Nephron (organoid): Measurements from ENCODE around the gene KRTAP10-6.

Experiments
- H3K27ac Mint-ChIP-seq, 3 experiments: 2 replicates each; pipeline ENCODE4 v1.8.0; 2020; ENCODE audit warnings: mixed read lengths in 3 of 3, mild to moderate bottlenecking in 2 of 3, moderate library complexity in 1 of 3
- H3K27me3 Mint-ChIP-seq: 2 replicates; pipeline ENCODE4 v1.8.0; 2021; ENCODE audit warnings: low read depth, mild to moderate bottlenecking, moderate library complexity, mixed read lengths
- H3K36me3 Mint-ChIP-seq: 2 replicates; pipeline ENCODE4 v1.8.0; 2020; ENCODE audit warnings: low read depth, mixed read lengths
- H3K4me1 Mint-ChIP-seq: 2 replicates; pipeline ENCODE4 v1.8.0; 2020; ENCODE audit warnings: mixed read lengths
- H3K4me3 Mint-ChIP-seq, 3 experiments: 2 replicates each; pipeline ENCODE4 v1.8.0; 2020; ENCODE audit warnings: mild to moderate bottlenecking in 3 of 3, mixed read lengths in 3 of 3, moderate library complexity in 2 of 3
- H3K9me3 Mint-ChIP-seq: 2 replicates; pipeline ENCODE4 v1.8.0; 2020; ENCODE audit warnings: mixed read lengths
- CTCF ChIP-seq, 3 experiments: fragments of 200-600 bp; sonication (generic); IDR thresholded peaks; one replicate each; pipeline ENCODE4 v1.5.0; 2021; ENCODE audit warnings: antibody characterized with exemption in 3 of 3; ENCODE audit not compliant: unreplicated experiment in 3 of 3

KRTAP10-6 gene

GRCh38 chr21:44618504-44618903, 26.2 kb upstream of the KRTAP10-6 start:
- Mint-ChIP-seq H3K4me1 (no peaks in the 10 kb centered on the region), H3K27me3 (peaks cover 11% of the 10 kb centered on the region), H3K9me3 (peaks cover 39% of the 10 kb centered on the region), H3K36me3 (peaks cover 6% of the 10 kb centered on the region), H3K4me3 (no peak overlapping the region), H3K27ac (no peak overlapping the region)
- peak in 2 of 3 experiments; percentile 1 to 11 for TF ChIP-seq CTCF (IDR thresholded peaks at IDR 0.05; ENCODE audit: unreplicated experiment in 3 of 3)

GRCh38 chr21:44617071-44617501, 24.8 kb upstream of the KRTAP10-6 start:
- Mint-ChIP-seq H3K4me1 (no peaks in the 10 kb centered on the region), H3K36me3 (peaks cover 4% of the 10 kb centered on the region), H3K9me3 (peaks cover 28% of the 10 kb centered on the region), H3K4me3 (no peak overlapping the region), H3K27me3 (peaks cover 11% of the 10 kb centered on the region), H3K27ac (no peak overlapping the region)
- no peak for TF ChIP-seq CTCF (IDR thresholded peaks at IDR 0.05; ENCODE audit: unreplicated experiment in 3 of 3)

GRCh38 chr21:44616591-44616926, 24.3 kb upstream of the KRTAP10-6 start:
- no peak overlapping the region for H3K27ac Mint-ChIP-seq
- peaks cover 11% of the 10 kb centered on the region for H3K27me3 Mint-ChIP-seq
- H3K4me3 Mint-ChIP-seq: no peak overlapping the region
- H3K36me3 Mint-ChIP-seq: peaks cover 4% of the 10 kb centered on the region
- H3K9me3 Mint-ChIP-seq: peaks cover 25% of the 10 kb centered on the region
- no peaks in the 10 kb centered on the region for H3K4me1 Mint-ChIP-seq
- no peak for TF ChIP-seq CTCF (IDR thresholded peaks at IDR 0.05; ENCODE audit: unreplicated experiment in 3 of 3)

- H3K27ac Mint-ChIP-seq: no peak overlapping the region
- H3K36me3 Mint-ChIP-seq: peaks cover 4% of the 10 kb centered on the region
- H3K27me3 Mint-ChIP-seq: peaks cover 11% of the 10 kb centered on the region
- no peak for TF ChIP-seq CTCF (IDR thresholded peaks at IDR 0.05; ENCODE audit: unreplicated experiment in 3 of 3)
- no peak overlapping the region for H3K4me3 Mint-ChIP-seq
- H3K9me3 Mint-ChIP-seq: peaks cover 29% of the 10 kb centered on the region
- no peaks in the 10 kb centered on the region for H3K4me1 Mint-ChIP-seq
Measured at GRCh38 chr21:44615911-44616590, 23.7 kb upstream of the KRTAP10-6 start.

GRCh38 chr21:44615466-44615865, 23.2 kb upstream of the KRTAP10-6 start:
- no peak overlapping the region for H3K4me3 Mint-ChIP-seq
- H3K36me3 Mint-ChIP-seq: no peaks in the 10 kb centered on the region
- H3K27me3 Mint-ChIP-seq: peaks cover 11% of the 10 kb centered on the region
- H3K9me3 Mint-ChIP-seq: peaks cover 31% of the 10 kb centered on the region
- H3K27ac Mint-ChIP-seq: no peak overlapping the region
- H3K4me1 Mint-ChIP-seq: no peaks in the 10 kb centered on the region
- TF ChIP-seq CTCF (IDR thresholded peaks at IDR 0.05; ENCODE audit: unreplicated experiment in 3 of 3): no peak

- H3K4me3 Mint-ChIP-seq: no peak overlapping the region
- no peaks in the 10 kb centered on the region for H3K4me1 Mint-ChIP-seq
- TF ChIP-seq CTCF (IDR thresholded peaks at IDR 0.05; ENCODE audit: unreplicated experiment in 3 of 3): no peak
- H3K27me3 Mint-ChIP-seq: peaks cover 11% of the 10 kb centered on the region
- H3K27ac Mint-ChIP-seq: no peak overlapping the region
- H3K36me3 Mint-ChIP-seq: no peaks in the 10 kb centered on the region
- peaks cover 30% of the 10 kb centered on the region for H3K9me3 Mint-ChIP-seq
Measured at GRCh38 chr21:44614961-44615391, 22.7 kb upstream of the KRTAP10-6 start.
